Astrocyte (in vitro differentiated cells and primary cell): ENCODE results near the gene ABTB2. TPM values are rescaled to one million over a fixed set of nuclear protein-coding genes. Genes with fewer than 3 reads are reported as not detected.

Experiments
- DNase-seq: peaks from one replicate; pipeline ENCODE4 v3.0.0-alpha.2; 2010; ENCODE audit warnings: low read depth
- FAIRE-seq: peaks from 2 replicates; lab custom pipeline; 2011; peaks lifted over from hg19 to GRCh38; lab: Jason Lieb, UNC
- H2AFZ ChIP-seq: 2 replicates; pipeline ENCODE4 v1.6.0; 2012; ENCODE audit warnings: low read depth, low read length, inconsistent platforms
- H3K27ac ChIP-seq: 2 replicates; pipeline ENCODE4 v1.5.1; 2011; ENCODE audit warnings: low read depth, low read length, inconsistent platforms
- H3K27me3 ChIP-seq: 2 replicates; pipeline ENCODE4 v1.6.0; 2011; ENCODE audit warnings: low read length, inconsistent platforms; ENCODE audit not compliant: insufficient read depth
- H3K36me3 ChIP-seq: 2 replicates; pipeline ENCODE4 v1.5.1; 2011; ENCODE audit warnings: low read length, inconsistent platforms; ENCODE audit not compliant: insufficient read depth
- H3K4me1 ChIP-seq: 2 replicates; pipeline ENCODE4 v1.5.1; 2011; ENCODE audit warnings: low read length, inconsistent platforms; ENCODE audit not compliant: insufficient read depth
- H3K4me2 ChIP-seq: 2 replicates; pipeline ENCODE4 v1.6.0; 2012; ENCODE audit warnings: low read length, inconsistent platforms
- H3K4me3 ChIP-seq: 2 replicates; pipeline ENCODE4 v1.5.1; 2011; ENCODE audit warnings: low read depth, mild to moderate bottlenecking, low read length, inconsistent platforms; ENCODE audit not compliant: insufficient read depth
- H3K79me2 ChIP-seq: 2 replicates; pipeline ENCODE4 v1.6.0; 2012; ENCODE audit warnings: mild to moderate bottlenecking, low read length, inconsistent platforms; ENCODE audit not compliant: insufficient read depth
- H3K9ac ChIP-seq: 2 replicates; pipeline ENCODE4 v1.6.0; 2012; ENCODE audit warnings: mild to moderate bottlenecking, low read length, inconsistent platforms
- H3K9me3 ChIP-seq: 2 replicates; pipeline ENCODE4 v1.5.1; 2012; ENCODE audit warnings: low read depth, mild to moderate bottlenecking, low read length, inconsistent platforms; ENCODE audit not compliant: insufficient read depth
- H4K20me1 ChIP-seq: 2 replicates; pipeline ENCODE4 v1.6.0; 2012; ENCODE audit warnings: low read length, inconsistent platforms; ENCODE audit not compliant: insufficient read depth
- H3K27ac Mint-ChIP-seq: one replicate; pipeline ENCODE4 v1.8.0; 2021; ENCODE audit warnings: mild to moderate bottlenecking, mixed read lengths; ENCODE audit not compliant: unreplicated experiment
- H3K27me3 Mint-ChIP-seq: one replicate; pipeline ENCODE4 v1.8.0; 2021; ENCODE audit warnings: low read depth, mixed read lengths; ENCODE audit not compliant: unreplicated experiment
- H3K36me3 Mint-ChIP-seq: one replicate; pipeline ENCODE4 v1.8.0; 2021; ENCODE audit warnings: low read depth, mixed read lengths; ENCODE audit not compliant: unreplicated experiment
- H3K4me1 Mint-ChIP-seq: one replicate; pipeline ENCODE4 v1.8.0; 2021; ENCODE audit warnings: low read depth, mixed read lengths; ENCODE audit not compliant: unreplicated experiment
- H3K4me3 Mint-ChIP-seq: one replicate; pipeline ENCODE4 v1.8.0; 2021; ENCODE audit warnings: mild to moderate bottlenecking, moderate library complexity, mixed read lengths; ENCODE audit not compliant: unreplicated experiment
- H3K9me3 Mint-ChIP-seq: one replicate; pipeline ENCODE4 v1.8.0; 2021; ENCODE audit warnings: mild to moderate bottlenecking, mixed read lengths; ENCODE audit not compliant: unreplicated experiment
- CTCF ChIP-seq: IDR thresholded peaks from 2 replicates; pipeline ENCODE4 v1.5.1; 2011; ENCODE audit warnings: low read depth, mild to moderate bottlenecking, inconsistent platforms, low read length, moderate library complexity; ENCODE audit not compliant: insufficient read depth
- EZH2 ChIP-seq: IDR thresholded peaks from 2 replicates; pipeline ENCODE4 v1.6.1; 2012; ENCODE audit warnings: mild to moderate bottlenecking, low read length, inconsistent platforms; ENCODE audit not compliant: insufficient read depth
- total RNA-seq: library from RNA; stranded (reverse); gene quantifications from 2 replicates; pipeline ENCODE4 v1.2.1, GENCODE V29; 2021

ABTB2 gene
- total RNA-seq, 1 donor from 2014 or later: 14.1 TPM

DNA sequence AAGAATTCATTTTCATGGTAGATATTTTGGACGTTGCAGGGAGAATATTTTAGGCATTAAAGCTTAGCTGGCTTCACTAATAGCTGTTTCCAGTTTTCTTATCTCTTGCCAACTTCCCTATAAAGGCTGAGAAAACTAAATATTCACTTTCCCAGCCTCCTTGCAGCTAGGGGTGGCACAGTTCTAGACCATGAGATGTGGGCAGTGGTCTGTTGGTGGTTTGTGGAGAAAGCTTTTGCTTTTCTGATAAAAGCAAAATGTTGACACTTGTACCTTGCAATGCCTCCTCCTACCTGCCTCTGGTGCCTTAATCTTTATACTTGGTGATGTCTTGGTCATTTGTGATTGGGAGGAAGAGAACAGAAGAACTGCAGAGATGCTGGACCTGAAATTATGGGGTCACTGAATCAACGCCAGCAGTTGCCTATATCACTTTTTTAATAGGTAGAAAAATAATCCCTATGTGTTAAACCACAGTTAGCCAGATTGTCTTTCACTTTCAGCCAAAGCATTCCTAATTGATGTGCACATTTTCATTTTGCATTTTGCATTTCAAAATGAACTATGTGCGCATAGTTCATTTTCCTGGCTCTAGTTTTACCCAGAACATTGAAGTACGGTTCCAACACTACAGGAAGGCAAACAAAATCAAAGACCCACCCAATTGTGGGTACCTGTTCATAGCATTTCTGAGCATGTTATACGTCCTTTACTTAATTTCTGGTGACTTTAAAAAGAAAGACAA is 24.9 kb upstream of the ABTB2 start:
- TF ChIP-seq EZH2 (no peak), CTCF (no peak)
- no peak overlapping the region for H3K4me3 Mint-ChIP-seq
- H2AFZ ChIP-seq: no peak overlapping the region
- H3K36me3 ChIP-seq: no peaks in the 10 kb centered on the region
- peaks cover 3% of the 10 kb centered on the region for H3K9me3 ChIP-seq
- H3K9ac ChIP-seq: no peak overlapping the region
- no peak overlapping the region for H3K27ac ChIP-seq
- no peak overlapping the region for H3K27ac Mint-ChIP-seq
- peaks cover 2% of the 10 kb centered on the region for H3K9me3 Mint-ChIP-seq
- H3K4me1 Mint-ChIP-seq: peaks cover 8% of the 10 kb centered on the region
- no peaks in the 10 kb centered on the region for H3K79me2 ChIP-seq
- no peak overlapping the region for H3K4me3 ChIP-seq
- peaks cover 2% of the 10 kb centered on the region for H3K36me3 Mint-ChIP-seq
- FAIRE-seq (no peak), DNase-seq (no peak)
- no peaks in the 10 kb centered on the region for H4K20me1 ChIP-seq
- H3K4me2 ChIP-seq: no peak overlapping the region
- H3K27me3 ChIP-seq: no peaks in the 10 kb centered on the region
- H3K4me1 ChIP-seq: peaks cover 7% of the 10 kb centered on the region
- no peaks in the 10 kb centered on the region for H3K27me3 Mint-ChIP-seq

DNA sequence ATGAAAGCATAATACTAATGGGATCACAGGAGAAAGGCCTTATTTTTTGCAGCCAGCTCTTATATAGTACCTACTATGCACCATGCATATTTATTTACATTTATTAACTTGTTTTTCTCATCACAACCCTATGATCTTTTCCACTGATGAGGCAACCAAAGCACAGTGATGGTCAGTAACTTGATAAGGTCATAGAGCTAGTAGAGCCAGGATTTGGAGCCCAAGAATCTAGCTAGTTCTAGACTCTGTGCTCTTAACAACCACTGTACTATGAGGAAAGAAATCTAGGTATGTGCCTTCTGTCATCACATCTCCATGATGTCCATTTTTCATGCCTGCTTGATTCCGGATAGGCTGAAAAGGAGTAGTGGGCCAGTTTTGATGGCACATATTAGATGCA is 24.0 kb upstream of the ABTB2 start:
- no peaks in the 10 kb centered on the region for H3K27me3 Mint-ChIP-seq
- H3K9me3 ChIP-seq: peaks cover 8% of the 10 kb centered on the region
- H3K4me1 Mint-ChIP-seq: peaks cover 8% of the 10 kb centered on the region
- DNase-seq (no peak), FAIRE-seq (no peak)
- H3K79me2 ChIP-seq: no peaks in the 10 kb centered on the region
- H3K27ac Mint-ChIP-seq: no peak overlapping the region
- TF ChIP-seq CTCF (no peak), EZH2 (no peak)
- no peaks in the 10 kb centered on the region for H4K20me1 ChIP-seq
- no peak overlapping the region for H2AFZ ChIP-seq
- peaks cover 7% of the 10 kb centered on the region for H3K4me1 ChIP-seq
- no peak overlapping the region for H3K4me2 ChIP-seq
- H3K36me3 Mint-ChIP-seq: peaks cover 3% of the 10 kb centered on the region
- no peak overlapping the region for H3K4me3 Mint-ChIP-seq
- no peaks in the 10 kb centered on the region for H3K27me3 ChIP-seq
- H3K4me3 ChIP-seq: no peak overlapping the region
- H3K9ac ChIP-seq: no peak overlapping the region
- H3K36me3 ChIP-seq: no peaks in the 10 kb centered on the region
- peaks cover 8% of the 10 kb centered on the region for H3K9me3 Mint-ChIP-seq
- no peak overlapping the region for H3K27ac ChIP-seq

DNA sequence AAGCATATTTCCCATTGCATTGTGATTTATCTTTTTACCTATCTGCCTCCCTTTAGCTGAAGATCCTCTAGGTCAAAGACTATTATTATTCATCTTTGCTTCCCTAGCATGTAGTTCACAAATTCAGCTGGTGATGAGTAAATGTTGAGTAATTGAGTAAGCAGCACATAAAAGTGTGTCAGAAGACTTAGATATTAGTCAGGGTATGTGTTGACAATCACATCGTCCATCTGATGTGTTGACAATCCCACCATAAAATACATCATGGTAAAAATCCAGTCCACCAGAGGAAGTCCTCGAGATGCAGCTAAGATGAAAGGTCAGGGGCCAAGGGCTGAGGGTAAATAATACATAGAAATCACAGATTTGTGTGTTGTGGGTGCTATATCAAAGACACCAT is 22.9 kb upstream of the ABTB2 start:
- Histone ChIP-seq H3K36me3 (no peaks in the 10 kb centered on the region), H3K4me3 (no peak overlapping the region), H3K4me1 (peaks cover 7% of the 10 kb centered on the region), H3K9me3 (peaks cover 8% of the 10 kb centered on the region), H3K9ac (no peak overlapping the region), H2AFZ (no peak overlapping the region), H3K27me3 (no peaks in the 10 kb centered on the region), H3K79me2 (no peaks in the 10 kb centered on the region), H4K20me1 (no peaks in the 10 kb centered on the region), H3K4me2 (peak overlapping the region; percentile 27), H3K27ac (no peak overlapping the region)
- FAIRE-seq (peak; percentile 99), DNase-seq (peak; percentile 53)
- H3K4me3 Mint-ChIP-seq: no peak overlapping the region
- peaks cover 8% of the 10 kb centered on the region for H3K4me1 Mint-ChIP-seq
- H3K9me3 Mint-ChIP-seq: peaks cover 12% of the 10 kb centered on the region
- peaks cover 3% of the 10 kb centered on the region for H3K36me3 Mint-ChIP-seq
- H3K27me3 Mint-ChIP-seq: no peaks in the 10 kb centered on the region
- TF ChIP-seq EZH2 (no peak), CTCF (no peak)
- no peak overlapping the region for H3K27ac Mint-ChIP-seq
